ENCODE data around the gene PXK. TPM values are rescaled to one million over a fixed set of nuclear protein-coding genes. Genes with fewer than 3 reads are reported as not detected.
A peak's percentile ranks its signal among the peaks of the same experiment; 100 is the strongest.

Gene PXK
- total RNA-seq, 2 experiments from 2014 or later, result 31.5 to 33.4 TPM

DNA sequence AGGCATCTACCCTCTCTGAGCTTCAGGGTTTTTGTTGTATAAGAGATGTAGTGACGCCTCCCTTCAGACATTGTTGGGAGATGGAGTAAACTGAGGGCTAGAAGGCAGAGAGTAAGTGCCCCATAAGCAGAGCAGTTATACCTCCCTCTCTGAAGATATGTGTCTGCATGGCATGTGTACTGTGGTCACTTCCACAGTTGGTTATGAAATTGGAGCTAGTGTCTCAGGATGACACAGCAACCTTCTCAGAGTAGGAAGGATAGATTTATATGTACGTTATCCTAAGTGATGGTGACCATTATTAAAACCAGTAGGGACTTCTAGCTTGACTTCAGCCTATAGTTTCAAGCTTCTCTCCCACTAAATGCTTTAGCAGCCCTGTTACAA lies 17.9 kb downstream of the PXK start:
- ChIA-PET CTCF (interaction anchor here (1.4 to 5.5 kb wide), 6 partner anchors 10 to 65 kb away, joined by 3 to 47 read pairs (median 17); partner anchors contain the start of genes HTD2 and RPP14), POLR2A (interaction anchor here (2.9 to 5.3 kb wide), 2 partner anchors 15 to 44 kb away, joined by 11 to 42 read pairs; partner anchors contain the start of genes HTD2 and RPP14)
- Mint-ChIP-seq H3K27ac (peak overlapping the region; percentile 83), H3K36me3 (ENCODE audit: low read depth) (peaks cover 52% of the 10 kb centered on the region), H3K4me3 (no peak overlapping the region), H3K27me3 (ENCODE audit: low read depth) (no peaks in the 10 kb centered on the region), H3K9me3 (ENCODE audit: insufficient read depth) (peaks cover 8% of the 10 kb centered on the region), H3K4me1 (ENCODE audit: low read depth) (peaks cover 86% of the 10 kb centered on the region)
- DNase-seq (no peak), ATAC-seq (no peak)

DNA sequence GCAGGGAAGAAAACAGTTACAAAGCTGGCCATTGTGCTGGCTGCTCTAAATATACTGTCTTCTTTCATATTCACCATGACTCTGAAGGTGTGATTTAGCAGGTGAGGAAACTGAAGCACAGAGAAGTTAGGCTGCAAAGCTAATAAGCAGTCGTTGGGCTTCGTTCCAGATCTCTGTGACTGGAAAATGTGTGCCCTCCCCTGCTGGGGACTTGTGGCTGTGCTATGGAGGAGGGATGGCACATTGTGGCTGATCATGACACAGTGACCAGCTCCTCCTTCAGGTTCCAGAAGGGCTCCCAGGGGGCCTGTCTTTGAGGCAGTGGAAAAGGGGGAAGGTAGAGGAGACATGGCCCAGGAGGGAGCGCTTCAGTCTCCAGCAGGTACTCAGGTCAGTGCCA lies 19.2 kb downstream of the PXK start:
- ATAC-seq (no peak), DNase-seq (no peak)
- Mint-ChIP-seq H3K4me1 (ENCODE audit: low read depth) (peaks cover 89% of the 10 kb centered on the region), H3K9me3 (ENCODE audit: insufficient read depth) (peaks cover 8% of the 10 kb centered on the region), H3K4me3 (no peak overlapping the region), H3K27ac (peak overlapping the region; percentile 71), H3K27me3 (ENCODE audit: low read depth) (no peaks in the 10 kb centered on the region), H3K36me3 (ENCODE audit: low read depth) (peaks cover 48% of the 10 kb centered on the region)
- POLR2A ChIA-PET, result interaction anchor here (2.9 to 5.3 kb wide), 2 partner anchors 16 to 45 kb away, joined by 11 to 42 read pairs; partner anchors contain the start of genes HTD2 and RPP14
- CTCF ChIA-PET, result interaction anchor here (1.2 to 5.5 kb wide), 7 partner anchors 8 to 64 kb away, joined by 3 to 47 read pairs (median 13); partner anchors contain the start of genes HTD2 and RPP14

DNA sequence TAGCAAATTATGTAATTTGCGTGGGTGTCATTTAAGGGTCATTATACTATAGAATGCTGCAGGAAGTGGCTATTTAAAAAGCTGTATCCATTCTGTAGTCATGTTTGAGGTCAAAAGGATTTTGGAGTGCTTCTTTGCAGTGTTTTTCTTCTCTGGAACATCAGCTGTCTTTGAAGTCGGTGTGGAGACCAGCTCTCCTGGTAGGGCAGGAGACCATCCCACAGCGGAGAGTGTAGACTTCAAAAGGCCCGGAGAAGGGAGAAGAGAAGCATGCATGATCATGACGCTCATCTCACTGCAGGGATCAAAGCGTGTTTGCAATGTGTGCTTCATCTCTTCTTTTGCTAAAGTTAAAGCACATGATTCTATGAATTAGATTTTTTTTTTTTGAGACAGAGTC lies 19.9 kb downstream of the PXK start:
- ATAC-seq, result no peak
- no peaks in the 10 kb centered on the region for H3K27me3 Mint-ChIP-seq (ENCODE audit: low read depth)
- ChIA-PET CTCF (interaction anchor here (1.2 to 5.5 kb wide), 7 partner anchors 9 to 63 kb away, joined by 3 to 47 read pairs (median 4); no protein-coding TSS in a partner anchor), POLR2A (interaction anchor here (0.8 to 5.3 kb wide), 2 partner anchors 17 to 21 kb away, joined by 3 to 42 read pairs; no protein-coding TSS in a partner anchor)
- peaks cover 41% of the 10 kb centered on the region for H3K36me3 Mint-ChIP-seq (ENCODE audit: low read depth)
- peaks cover 89% of the 10 kb centered on the region for H3K4me1 Mint-ChIP-seq (ENCODE audit: low read depth)
- H3K27ac Mint-ChIP-seq, result peak overlapping the region; percentile 62
- H3K9me3 Mint-ChIP-seq (ENCODE audit: insufficient read depth), result peaks cover 8% of the 10 kb centered on the region
- no peak overlapping the region for H3K4me3 Mint-ChIP-seq
- no peak for DNase-seq

DNA sequence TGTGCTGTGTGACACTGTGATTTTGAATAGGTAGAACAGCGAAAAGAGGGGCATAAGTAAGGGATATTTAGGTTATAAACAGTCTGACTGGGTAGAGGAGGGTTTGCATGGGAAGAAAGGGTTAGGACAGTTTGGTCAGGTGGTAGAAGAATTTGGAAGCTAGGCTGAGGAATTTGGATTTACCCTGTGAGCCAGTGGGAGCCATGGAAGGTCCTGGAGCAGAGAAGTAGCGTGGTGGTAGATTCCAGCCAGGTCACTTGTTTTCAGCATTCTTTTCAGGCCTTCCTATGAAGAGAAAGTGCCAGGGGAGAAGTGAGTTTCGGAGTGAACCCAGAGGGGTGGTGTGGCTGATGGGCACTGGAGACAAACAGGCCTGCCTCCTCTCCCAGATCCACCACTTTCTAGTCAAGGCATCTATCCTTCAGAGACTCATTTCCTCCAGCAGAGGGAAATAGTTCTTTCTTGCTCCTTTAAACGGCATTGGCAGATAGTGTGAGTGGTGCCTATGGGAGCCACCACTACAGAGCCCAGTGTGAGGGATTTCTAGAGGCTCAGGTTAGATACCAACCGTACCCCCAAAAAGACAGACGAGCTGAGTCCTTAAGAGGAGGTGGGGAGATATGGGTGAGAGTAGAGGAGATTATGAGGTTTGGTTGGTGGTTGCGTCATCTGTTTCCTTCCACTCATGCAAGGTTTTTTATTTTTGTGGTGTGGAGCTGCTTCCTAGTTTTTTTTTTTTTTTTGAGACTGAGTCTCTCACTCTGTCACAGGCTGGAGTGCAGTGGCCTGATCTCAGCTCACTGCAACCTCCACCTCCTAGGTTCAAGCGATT lies 21.2 kb downstream of the PXK start:
- peaks cover 8% of the 10 kb centered on the region for H3K9me3 Mint-ChIP-seq (ENCODE audit: insufficient read depth)
- CTCF ChIA-PET, result interaction anchor here (1.0 to 5.5 kb wide), 4 partner anchors 19 to 61 kb away, joined by 4 to 47 read pairs (median 6); partner anchors contain the start of genes HTD2 and RPP14
- H3K27ac Mint-ChIP-seq, result peak overlapping the region; percentile 96
- ATAC-seq, result peak; percentile 83
- peak; percentile 77 for DNase-seq
- POLR2A ChIA-PET, result interaction anchor here (0.8 to 1.1 kb wide), 3 partner anchors 9 to 47 kb away, joined by 3 read pairs; partner anchors contain the start of genes HTD2 and RPP14
- H3K4me1 Mint-ChIP-seq (ENCODE audit: low read depth), result peaks cover 87% of the 10 kb centered on the region
- peak overlapping the region; percentile 71 for H3K4me3 Mint-ChIP-seq
- H3K36me3 Mint-ChIP-seq (ENCODE audit: low read depth), result peaks cover 29% of the 10 kb centered on the region
- H3K27me3 Mint-ChIP-seq (ENCODE audit: low read depth), result no peaks in the 10 kb centered on the region

DNA sequence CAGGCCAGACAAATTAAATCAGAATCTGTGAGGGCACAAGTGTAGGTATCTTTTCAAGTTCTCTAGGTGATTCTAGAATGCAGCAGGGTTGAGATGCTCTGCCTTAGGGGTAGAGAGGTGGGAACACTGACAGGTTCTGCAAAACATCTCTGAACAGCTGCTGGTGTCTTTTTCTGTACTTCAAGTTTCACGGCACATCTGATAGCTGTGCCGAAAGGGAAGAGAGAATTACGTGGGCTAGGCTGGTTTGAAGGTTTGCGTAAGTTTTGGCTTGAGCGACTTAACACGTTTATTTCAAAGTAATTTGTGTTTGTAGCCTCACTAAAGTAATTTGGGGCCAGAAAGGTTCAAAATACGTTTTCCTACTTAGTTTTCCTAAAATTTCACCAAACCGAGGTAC lies 22.5 kb downstream of the PXK start:
- Mint-ChIP-seq H3K36me3 (ENCODE audit: low read depth) (peaks cover 19% of the 10 kb centered on the region), H3K9me3 (ENCODE audit: insufficient read depth) (peaks cover under 1% of the 10 kb centered on the region), H3K27me3 (ENCODE audit: low read depth) (no peaks in the 10 kb centered on the region), H3K27ac (no peak overlapping the region), H3K4me3 (no peak overlapping the region), H3K4me1 (ENCODE audit: low read depth) (peaks cover 76% of the 10 kb centered on the region)
- ChIA-PET POLR2A (no interaction called here), CTCF (interaction anchor here (0.7 to 1.9 kb wide), 2 partner anchors 10 to 60 kb away, joined by 3 to 5 read pairs; no protein-coding TSS in a partner anchor)
- no peak for ATAC-seq
- DNase-seq, result no peak

DNA sequence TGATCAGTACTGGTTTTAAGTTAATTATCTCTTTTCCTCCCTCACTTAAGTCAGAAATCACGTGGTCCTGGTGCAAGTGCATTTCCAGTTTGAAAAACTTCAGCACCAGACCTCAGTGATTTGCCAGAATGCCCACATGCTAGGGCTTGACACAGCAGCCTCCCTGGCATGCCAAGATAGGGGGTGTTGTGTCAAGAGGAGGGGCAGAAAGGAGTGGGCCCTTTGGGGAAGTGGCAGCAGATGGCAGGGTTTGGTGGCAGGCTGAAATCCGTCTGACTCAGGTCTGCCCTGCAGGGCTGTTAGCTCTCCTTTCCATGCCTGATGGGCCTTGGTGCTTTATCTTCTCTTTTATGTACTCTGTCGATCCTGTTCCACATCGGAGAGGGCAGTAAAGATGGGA lies 23.4 kb downstream of the PXK start:
- ATAC-seq, result no peak

DNA sequence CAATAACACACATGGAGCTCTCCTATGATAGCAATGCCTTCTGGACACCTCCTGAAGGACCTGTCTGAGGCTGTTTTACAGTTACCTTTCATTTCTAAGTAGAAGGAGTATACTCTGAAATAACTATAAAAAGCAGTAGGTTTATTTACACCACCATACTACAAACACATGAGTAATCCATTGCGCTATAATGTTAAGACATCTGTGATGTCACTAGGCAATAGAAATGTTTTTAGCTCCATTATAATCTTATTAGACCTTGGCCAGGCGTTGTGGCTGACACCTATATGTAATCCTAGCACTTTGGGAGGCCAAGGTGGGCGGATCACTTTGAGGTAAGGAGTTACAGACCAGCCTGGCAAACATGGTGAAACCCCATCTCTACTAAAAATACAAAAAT lies 24.7 kb downstream of the PXK start:
- DNase-seq, result no peak

More for the DNA sequence above, 23.4 kb downstream of the PXK start:
- peak overlapping the region; percentile 52 for H3K27ac Mint-ChIP-seq
- H3K9me3 Mint-ChIP-seq (ENCODE audit: insufficient read depth), result no peaks in the 10 kb centered on the region
- no peak overlapping the region for H3K4me3 Mint-ChIP-seq
- no peak for DNase-seq
- H3K4me1 Mint-ChIP-seq (ENCODE audit: low read depth), result peaks cover 68% of the 10 kb centered on the region
- ChIA-PET CTCF (interaction anchor here (0.7 kb wide), 1 partner anchor 22 kb away, joined by 4 read pairs; no protein-coding TSS in a partner anchor), POLR2A (no interaction called here)
- H3K27me3 Mint-ChIP-seq (ENCODE audit: low read depth), result no peaks in the 10 kb centered on the region
- H3K36me3 Mint-ChIP-seq (ENCODE audit: low read depth), result peaks cover 11% of the 10 kb centered on the region

DNA sequence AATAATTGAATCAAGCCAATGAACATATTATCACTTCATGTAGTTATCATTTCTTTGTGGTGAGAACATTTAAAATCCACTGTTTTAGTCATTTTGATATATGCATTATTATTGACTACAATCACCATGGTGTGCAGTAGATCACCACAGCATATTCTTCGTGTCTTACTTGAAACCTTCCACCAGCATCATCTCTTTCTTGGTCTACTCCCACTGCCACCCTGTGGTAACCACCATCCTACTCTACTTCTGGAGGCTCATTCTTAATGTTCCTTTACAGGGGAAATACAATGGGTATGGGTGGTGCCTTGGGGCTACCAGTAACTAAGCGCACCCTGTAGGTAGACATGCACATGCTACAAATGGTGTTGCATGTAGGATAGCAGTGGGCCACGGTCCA lies 25.4 kb downstream of the PXK start:
- Mint-ChIP-seq H3K4me3 (no peak overlapping the region), H3K36me3 (ENCODE audit: low read depth) (peaks cover 4% of the 10 kb centered on the region), H3K27ac (peak overlapping the region; percentile 34), H3K4me1 (ENCODE audit: low read depth) (peaks cover 48% of the 10 kb centered on the region), H3K27me3 (ENCODE audit: low read depth) (no peaks in the 10 kb centered on the region), H3K9me3 (ENCODE audit: insufficient read depth) (no peaks in the 10 kb centered on the region)
- no peak for DNase-seq
- ChIA-PET CTCF (interaction anchor here (0.6 to 1.2 kb wide), 2 partner anchors 51 to 62 kb away, joined by 3 to 5 read pairs; partner anchors contain the start of genes HTD2 and RPP14), POLR2A (no interaction called here)
- ATAC-seq, result no peak

More for the DNA sequence above, 24.7 kb downstream of the PXK start:
- H3K4me1 Mint-ChIP-seq (ENCODE audit: low read depth), result peaks cover 55% of the 10 kb centered on the region
- H3K4me3 Mint-ChIP-seq, result no peak overlapping the region
- no peak for ATAC-seq
- CTCF ChIA-PET, result interaction anchor here (0.6 to 1.2 kb wide), 2 partner anchors 51 to 63 kb away, joined by 3 to 5 read pairs; partner anchors contain the start of genes HTD2 and RPP14
- H3K36me3 Mint-ChIP-seq (ENCODE audit: low read depth), result peaks cover 7% of the 10 kb centered on the region
- no peaks in the 10 kb centered on the region for H3K27me3 Mint-ChIP-seq (ENCODE audit: low read depth)
- H3K27ac Mint-ChIP-seq, result peak overlapping the region; percentile 47
- no peaks in the 10 kb centered on the region for H3K9me3 Mint-ChIP-seq (ENCODE audit: insufficient read depth)
- POLR2A ChIA-PET, result no interaction called here

DNA sequence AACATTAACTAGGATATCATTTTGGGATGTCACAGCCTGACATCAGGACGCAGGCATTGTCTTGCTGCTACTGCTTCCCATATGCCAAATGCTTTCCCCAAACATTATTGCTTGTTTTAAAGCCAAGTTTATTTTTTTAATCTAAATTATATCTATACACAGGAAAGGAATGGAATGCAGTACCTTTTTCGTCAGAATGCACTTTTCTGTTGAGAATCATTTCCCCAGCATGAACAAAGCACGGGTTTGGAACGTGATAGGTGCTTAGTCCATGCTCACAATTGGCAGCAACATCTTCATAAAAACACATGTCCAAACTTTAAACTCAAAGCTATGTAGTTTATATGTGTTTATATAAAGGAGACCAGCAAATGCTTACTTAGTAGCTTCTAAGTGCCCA lies 26.1 kb downstream of the PXK start:
- POLR2A ChIA-PET, result no interaction called here
- H3K27me3 Mint-ChIP-seq (ENCODE audit: low read depth), result no peaks in the 10 kb centered on the region
- ATAC-seq (no peak), DNase-seq (no peak)
- CTCF ChIA-PET, result no interaction called here
- no peak overlapping the region for H3K27ac Mint-ChIP-seq
- H3K4me3 Mint-ChIP-seq, result no peak overlapping the region
- H3K4me1 Mint-ChIP-seq (ENCODE audit: low read depth), result peaks cover 44% of the 10 kb centered on the region
- no peaks in the 10 kb centered on the region for H3K9me3 Mint-ChIP-seq (ENCODE audit: insufficient read depth)
- H3K36me3 Mint-ChIP-seq (ENCODE audit: low read depth), result peaks cover 8% of the 10 kb centered on the region

DNA sequence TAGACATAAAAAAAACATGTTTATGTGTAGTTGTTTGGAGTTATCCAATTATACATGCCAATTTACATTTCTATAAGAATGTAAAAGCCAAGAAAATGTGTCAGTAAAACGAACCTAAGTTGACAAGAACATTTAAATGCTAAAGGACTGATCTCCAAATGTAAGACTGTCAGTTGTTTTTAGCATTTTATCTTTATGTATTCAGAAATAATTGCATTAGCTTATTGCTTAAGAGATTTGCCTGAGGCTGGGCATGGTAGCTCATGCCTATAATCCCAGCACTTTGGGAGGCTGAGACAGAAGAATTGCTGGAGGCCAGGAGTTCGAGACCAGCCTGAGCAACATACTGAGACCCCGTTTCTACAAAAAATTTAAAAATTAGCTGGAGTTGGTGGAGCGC lies 26.9 kb downstream of the PXK start:
- Mint-ChIP-seq H3K4me1 (ENCODE audit: low read depth) (peaks cover 42% of the 10 kb centered on the region), H3K36me3 (ENCODE audit: low read depth) (peaks cover 5% of the 10 kb centered on the region)
- POLR2A ChIA-PET, result no interaction called here

DNA sequence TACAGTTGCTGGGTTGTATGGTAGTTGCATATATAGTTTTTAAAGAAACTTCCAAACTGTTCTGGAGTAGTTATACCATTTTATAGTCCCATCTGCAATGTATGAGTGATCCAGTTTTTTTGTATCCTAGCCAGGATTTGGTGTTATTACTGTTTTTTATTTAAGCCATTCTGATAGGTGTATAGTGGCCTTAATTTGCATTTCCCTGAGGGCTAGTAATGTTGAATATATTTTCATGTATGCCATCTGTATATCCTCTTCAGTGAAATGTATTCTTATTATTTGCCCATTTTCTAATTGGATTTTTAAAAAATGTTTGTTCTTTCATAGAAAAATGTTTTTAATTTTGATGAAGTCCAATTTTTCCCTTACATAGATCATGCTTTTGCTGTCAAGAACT lies 29.2 kb downstream of the PXK start:
- Mint-ChIP-seq H3K9me3 (ENCODE audit: insufficient read depth) (no peaks in the 10 kb centered on the region), H3K27me3 (ENCODE audit: low read depth) (no peaks in the 10 kb centered on the region), H3K4me1 (ENCODE audit: low read depth) (peaks cover 45% of the 10 kb centered on the region), H3K36me3 (ENCODE audit: low read depth) (peaks cover 19% of the 10 kb centered on the region), H3K4me3 (no peak overlapping the region), H3K27ac (no peak overlapping the region)
- ChIA-PET POLR2A (no interaction called here), CTCF (no interaction called here)
- no peak for DNase-seq
- no peak for ATAC-seq

More for the DNA sequence above, 26.9 kb downstream of the PXK start:
- no peak for ATAC-seq
- no peak for DNase-seq
- Mint-ChIP-seq H3K27ac (no peak overlapping the region), H3K9me3 (ENCODE audit: insufficient read depth) (no peaks in the 10 kb centered on the region), H3K4me3 (no peak overlapping the region), H3K27me3 (ENCODE audit: low read depth) (no peaks in the 10 kb centered on the region)
- CTCF ChIA-PET, result no interaction called here

DNA sequence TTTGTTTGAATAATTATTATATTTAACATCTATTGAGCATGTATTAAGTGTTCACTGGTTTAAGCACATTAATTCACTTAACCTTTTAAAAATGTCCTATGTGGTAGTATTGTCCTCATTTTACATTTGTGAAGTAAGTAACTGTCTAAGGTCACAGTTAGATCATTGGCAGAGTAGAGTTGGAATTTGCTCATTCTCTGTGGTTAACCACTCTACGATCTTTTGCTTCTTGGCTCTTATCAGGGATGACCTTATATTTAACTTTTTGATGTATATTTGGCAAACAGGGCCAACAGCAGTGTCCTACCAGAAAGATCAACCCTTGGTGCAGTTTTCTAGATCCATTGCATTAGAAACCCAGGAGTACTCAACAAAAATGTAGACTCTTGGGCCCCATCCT lies 34.0 kb downstream of the PXK start:
- CTCF ChIA-PET, result interaction anchor here (1.1 kb wide), 1 partner anchor 14 kb away, joined by 3 read pairs; no protein-coding TSS in a partner anchor
- Mint-ChIP-seq H3K27ac (no peak overlapping the region), H3K4me1 (ENCODE audit: low read depth) (peaks cover 31% of the 10 kb centered on the region), H3K4me3 (no peak overlapping the region), H3K27me3 (ENCODE audit: low read depth) (no peaks in the 10 kb centered on the region), H3K36me3 (ENCODE audit: low read depth) (peaks cover 27% of the 10 kb centered on the region), H3K9me3 (ENCODE audit: insufficient read depth) (no peaks in the 10 kb centered on the region)
- POLR2A ChIA-PET, result no interaction called here
- ATAC-seq (no peak), DNase-seq (no peak)

Measured in activated CD8-positive, alpha-beta T cell treated with anti-CD3 and anti-CD28 coated beads, Interleukin-2, amount 10 ng/mL, durations not matched to agents 7 days and 5 days (primary cell).